ENCODE results near the gene CD40LG. TPM values are rescaled to one million over a fixed set of nuclear protein-coding genes. Genes with fewer than 3 reads are reported as not detected.

The CD40LG gene
- total and polyA plus RNA-seq, 12 donors = 0.07 to 0.78 (median 0.25) TPM; not detected in 6

DNA sequence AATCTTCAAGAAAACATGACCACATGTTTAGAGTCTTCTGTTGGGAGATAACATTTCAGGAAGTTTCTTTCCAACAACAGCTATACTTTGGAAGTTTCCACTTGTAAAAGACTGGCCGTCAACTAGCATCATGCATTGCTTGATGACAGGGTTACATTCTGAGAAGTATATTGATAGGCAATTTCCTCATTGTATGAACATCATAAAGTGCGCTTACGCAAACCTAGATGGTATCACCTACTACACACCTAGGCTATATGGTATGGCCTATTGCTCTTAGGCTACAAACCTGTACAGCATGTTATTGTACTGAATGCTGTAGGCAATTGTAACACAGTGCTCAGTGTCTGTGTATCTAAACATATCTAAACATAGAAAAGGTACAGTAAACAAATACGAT, 25.4 kb upstream of the CD40LG start:
- H3K27me3 ChIP-seq = peaks cover 10% of the 10 kb centered on the region
- DNase-seq = no peak
- no peaks in the 10 kb centered on the region for H3K9me3 ChIP-seq (replicated peaks in 1 of 3)
- no peak overlapping the region for H3K4me3 ChIP-seq
- H3K36me3 ChIP-seq (replicated peaks in 1 of 2) = no peaks in the 10 kb centered on the region
- TF ChIP-seq, protein P1, sequence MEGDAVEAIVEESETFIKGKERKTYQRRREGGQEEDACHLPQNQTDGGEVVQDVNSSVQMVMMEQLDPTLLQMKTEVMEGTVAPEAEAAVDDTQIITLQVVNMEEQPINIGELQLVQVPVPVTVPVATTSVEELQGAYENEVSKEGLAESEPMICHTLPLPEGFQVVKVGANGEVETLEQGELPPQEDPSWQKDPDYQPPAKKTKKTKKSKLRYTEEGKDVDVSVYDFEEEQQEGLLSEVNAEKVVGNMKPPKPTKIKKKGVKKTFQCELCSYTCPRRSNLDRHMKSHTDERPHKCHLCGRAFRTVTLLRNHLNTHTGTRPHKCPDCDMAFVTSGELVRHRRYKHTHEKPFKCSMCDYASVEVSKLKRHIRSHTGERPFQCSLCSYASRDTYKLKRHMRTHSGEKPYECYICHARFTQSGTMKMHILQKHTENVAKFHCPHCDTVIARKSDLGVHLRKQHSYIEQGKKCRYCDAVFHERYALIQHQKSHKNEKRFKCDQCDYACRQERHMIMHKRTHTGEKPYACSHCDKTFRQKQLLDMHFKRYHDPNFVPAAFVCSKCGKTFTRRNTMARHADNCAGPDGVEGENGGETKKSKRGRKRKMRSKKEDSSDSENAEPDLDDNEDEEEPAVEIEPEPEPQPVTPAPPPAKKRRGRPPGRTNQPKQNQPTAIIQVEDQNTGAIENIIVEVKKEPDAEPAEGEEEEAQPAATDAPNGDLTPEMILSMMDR (IDR thresholded peaks at IDR 0.05) = no peak
- TF ChIP-seq POLR2A (IDR thresholded peaks at IDR 0.05) = no peak
- whole genome bisulfite sequencing, 4 donors = 87 to 89% (median 88%) methylated on average over 4 of the region's 4 CpGs
- intact Hi-C loops (cut with DNase I) = no loop called here
- no peak overlapping the region for H3K27ac ChIP-seq
- no peaks in the 10 kb centered on the region for H3K4me1 ChIP-seq (replicated peaks in 1 of 2)

DNA sequence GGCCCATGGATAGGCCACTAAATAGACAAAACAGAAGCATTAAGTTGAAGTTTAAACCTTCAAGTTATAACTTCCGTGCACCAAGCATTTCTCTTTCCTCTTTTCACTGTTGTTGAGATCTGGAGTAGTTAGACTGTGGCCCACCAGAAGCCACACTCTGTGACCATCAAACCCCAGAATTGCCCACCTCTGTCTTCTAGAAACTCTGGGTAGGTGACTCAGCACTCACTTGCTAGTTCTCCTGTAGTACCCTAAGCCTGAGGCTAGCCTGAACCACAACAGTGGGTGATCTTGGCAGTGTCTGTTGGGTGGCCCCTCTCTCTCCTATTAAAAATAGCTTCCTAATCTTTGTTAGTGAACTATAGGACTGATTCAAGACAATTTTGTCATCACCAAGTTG, 24.6 kb upstream of the CD40LG start:
- Histone ChIP-seq H3K4me1 (replicated peaks in 1 of 2) (no peaks in the 10 kb centered on the region), H3K27me3 (peaks cover 11% of the 10 kb centered on the region), H3K36me3 (replicated peaks in 1 of 2) (no peaks in the 10 kb centered on the region), H3K27ac (no peak overlapping the region), H3K9me3 (replicated peaks in 1 of 3) (no peaks in the 10 kb centered on the region), H3K4me3 (no peak overlapping the region)
- TF ChIP-seq, protein P1 (IDR thresholded peaks at IDR 0.05) = no peak
- no peak for TF ChIP-seq POLR2A (IDR thresholded peaks at IDR 0.05)
- intact Hi-C loops (cut with DNase I) = no loop called here
- 36 to 83% (median 74%) methylated on average over 1 of the region's 1 CpG for WGBS, 4 donors
- DNase-seq = no peak

DNA sequence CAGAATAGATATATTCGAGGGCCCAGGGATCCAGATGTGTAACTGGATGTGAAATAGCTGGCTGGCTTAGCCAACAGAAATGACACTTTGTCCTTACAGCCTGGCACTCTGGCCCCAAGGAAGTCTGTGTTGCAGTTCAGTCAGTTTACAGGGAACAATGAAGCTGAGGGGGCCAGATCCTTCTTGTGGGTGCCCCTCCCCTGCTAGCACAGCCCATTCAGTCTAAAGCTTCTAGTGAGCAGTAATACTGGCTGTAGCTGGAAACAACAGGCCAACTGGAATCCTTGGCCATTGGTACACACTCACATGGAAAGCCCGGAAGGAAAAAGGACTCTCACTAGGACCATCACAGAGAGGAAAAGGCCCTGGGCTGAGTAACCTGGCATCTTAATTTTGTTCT, 22.7 kb upstream of the CD40LG start:
- 60 to 78% (median 75%) methylated on average over 1 to 2 of the region's 2 CpGs for WGBS, 4 donors
- TF ChIP-seq POLR2A (IDR thresholded peaks at IDR 0.05) = no peak
- TF ChIP-seq, protein P1 (IDR thresholded peaks at IDR 0.05) = no peak
- Histone ChIP-seq H3K4me3 (no peak overlapping the region), H3K27me3 (peaks cover 11% of the 10 kb centered on the region), H3K36me3 (replicated peaks in 1 of 2) (no peaks in the 10 kb centered on the region), H3K4me1 (replicated peaks in 1 of 2) (no peaks in the 10 kb centered on the region), H3K9me3 (replicated peaks in 1 of 3) (no peaks in the 10 kb centered on the region), H3K27ac (no peak overlapping the region)
- intact Hi-C loops (cut with DNase I) = no loop called here
- no peak for DNase-seq

DNA sequence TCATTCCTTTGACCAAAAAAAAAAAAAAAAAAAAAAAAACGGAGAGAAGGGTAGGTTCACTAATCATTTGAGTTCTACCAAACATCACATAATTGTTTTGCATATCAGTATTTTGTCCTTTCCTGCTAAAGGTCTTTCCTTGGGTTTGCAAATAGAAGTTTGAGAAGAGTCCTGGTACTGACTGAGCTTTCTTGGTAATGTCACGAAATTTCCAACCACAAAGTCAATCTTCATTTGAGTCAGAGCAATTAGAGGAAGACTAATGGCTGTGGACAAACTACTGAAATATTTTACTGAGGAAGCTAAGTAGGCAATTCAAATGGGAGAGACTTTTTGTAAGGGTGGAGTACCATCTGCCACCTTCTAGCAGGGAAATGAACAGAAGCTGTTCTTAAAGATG, 21.7 kb upstream of the CD40LG start:
- 41 to 66% (median 51%) methylated on average over 2 of the region's 2 CpGs for WGBS, 4 donors
- intact Hi-C loops (cut with DNase I) = no loop called here
- no peak for DNase-seq
- Histone ChIP-seq H3K27me3 (peaks cover 8% of the 10 kb centered on the region), H3K4me3 (no peak overlapping the region), H3K36me3 (replicated peaks in 1 of 2) (no peaks in the 10 kb centered on the region), H3K4me1 (replicated peaks in 1 of 2) (no peaks in the 10 kb centered on the region), H3K27ac (no peak overlapping the region), H3K9me3 (replicated peaks in 1 of 3) (no peaks in the 10 kb centered on the region)
- TF ChIP-seq, protein P1 (IDR thresholded peaks at IDR 0.05) = no peak
- TF ChIP-seq POLR2A (IDR thresholded peaks at IDR 0.05) = no peak
